GM23338 (cell line): ENCODE results near the gene C10orf90. TPM values are rescaled to one million over a fixed set of nuclear protein-coding genes. Genes with fewer than 3 reads are reported as not detected.
A peak's percentile ranks its signal among the peaks of the same experiment; 100 is the strongest.

ENCODE experiments used
- ATAC-seq: fragments of 200-7000 bp; cut with Tn5 transposase; 3 replicates; pipeline ENCODE4 v1.9.1; 2020
- DNase-seq: peaks from one replicate; pipeline ENCODE4 v3.0.0-alpha.2; 2015; ENCODE audit warnings: low spot score
- H2AFZ ChIP-seq: fragments of 200-600 bp; sonication (generic); 2 replicates; pipeline ENCODE4 v1.8.0; 2016; ENCODE audit warnings: antibody characterized with exemption, mild to moderate bottlenecking, moderate library complexity
- H3F3A ChIP-seq: fragments of 200-600 bp; sonication (generic); replicated peaks from 2 replicates; pipeline ENCODE4 v1.8.0; 2017; ENCODE audit warnings: antibody characterized with exemption, mixed run types, low read depth
- H3K27ac ChIP-seq: fragments of 200-600 bp; sonication (generic); 2 replicates; pipeline ENCODE4 v1.6.1; 2016; ENCODE audit warnings: low read depth
- H3K27me3 ChIP-seq: fragments of 200-600 bp; sonication (generic); 2 replicates; pipeline ENCODE4 v1.8.0; 2016; ENCODE audit warnings: mild to moderate bottlenecking, mixed run types, moderate library complexity; ENCODE audit not compliant: insufficient read depth
- H3K36me3 ChIP-seq: fragments of 200-600 bp; sonication (generic); 2 replicates; pipeline ENCODE4 v1.8.0; 2016; ENCODE audit warnings: mild to moderate bottlenecking; ENCODE audit not compliant: insufficient read depth
- H3K4me1 ChIP-seq: fragments of 200-600 bp; sonication (generic); 2 replicates; pipeline ENCODE4 v1.8.0; 2016; ENCODE audit warnings: mild to moderate bottlenecking, moderate library complexity; ENCODE audit not compliant: insufficient read depth
- H3K4me2 ChIP-seq: fragments of 200-600 bp; sonication (generic); 2 replicates; pipeline ENCODE4 v1.7.1; 2017; ENCODE audit warnings: mixed run types
- H3K4me3 ChIP-seq: fragments of 200-600 bp; sonication (generic); 2 replicates; pipeline ENCODE4 v1.6.1; 2016; ENCODE audit warnings: mixed run types
- H3K79me2 ChIP-seq: fragments of 200-600 bp; sonication (generic); replicated peaks from 2 replicates; pipeline ENCODE4 v1.8.0; 2017; ENCODE audit warnings: mild to moderate bottlenecking; ENCODE audit not compliant: insufficient read depth
- H3K9me2 ChIP-seq: fragments of 200-600 bp; sonication (generic); 2 replicates; pipeline ENCODE4 v1.8.0; 2017; ENCODE audit not compliant: insufficient read depth
- H4K20me1 ChIP-seq: fragments of 200-600 bp; sonication (generic); replicated peaks from 2 replicates; pipeline ENCODE4 v1.8.0; 2017; ENCODE audit warnings: mild to moderate bottlenecking; ENCODE audit not compliant: insufficient read depth
- H3K27ac Mint-ChIP-seq: 2 replicates; pipeline ENCODE4 v1.8.0; 2020; ENCODE audit warnings: inconsistent platforms, mild to moderate bottlenecking, moderate library complexity, mixed read lengths
- H3K27me3 Mint-ChIP-seq: 3 replicates; pipeline ENCODE4 v1.8.0; 2022; ENCODE audit warnings: low read depth, mild to moderate bottlenecking, moderate library complexity, mixed read lengths, inconsistent platforms; ENCODE audit not compliant: insufficient read depth, poor library complexity
- H3K36me3 Mint-ChIP-seq: 3 replicates; pipeline ENCODE4 v1.8.0; 2021; ENCODE audit warnings: low read depth, mild to moderate bottlenecking, inconsistent platforms, moderate library complexity, mixed read lengths
- H3K4me1 Mint-ChIP-seq: 3 replicates; pipeline ENCODE4 v1.8.0; 2020; ENCODE audit warnings: mild to moderate bottlenecking, inconsistent platforms, mixed read lengths
- H3K4me3 Mint-ChIP-seq: 3 replicates; pipeline ENCODE4 v1.8.0; 2021; ENCODE audit warnings: moderate library complexity, mild to moderate bottlenecking, inconsistent platforms, mixed read lengths
- H3K9me3 Mint-ChIP-seq: 3 replicates; pipeline ENCODE4 v1.8.0; 2020; ENCODE audit warnings: moderate library complexity, mild to moderate bottlenecking, inconsistent platforms, mixed read lengths
- CREB1 ChIP-seq: fragments of 250-450 bp; sonication (Bioruptor Pico); IDR thresholded peaks from 2 replicates; pipeline ENCODE4 v1.5.0; 2020; ENCODE audit warnings: low read depth, mild to moderate bottlenecking, moderate library complexity
- EZH2phosphoT487 ChIP-seq: fragments of 200-600 bp; sonication (generic); IDR thresholded peaks from one replicate; pipeline ENCODE4 v1.8.1; 2018; ENCODE audit warnings: antibody characterized with exemption; ENCODE audit not compliant: unreplicated experiment
- JUNB ChIP-seq: IDR thresholded peaks from one replicate; pipeline ENCODE4 v1.6.1; 2016; ENCODE audit warnings: antibody characterized with exemption; ENCODE audit not compliant: unreplicated experiment
- NANOG ChIP-seq: IDR thresholded peaks from 2 replicates; pipeline ENCODE4 v1.6.1; 2016; ENCODE audit warnings: antibody characterized with exemption, borderline replicate concordance
- POLR2AphosphoS5 ChIP-seq: IDR thresholded peaks from 2 replicates; pipeline ENCODE4 v1.6.1; 2016; ENCODE audit warnings: antibody characterized with exemption, low read depth
- REST ChIP-seq: IDR thresholded peaks from one replicate; pipeline ENCODE4 v1.6.1; 2018; ENCODE audit warnings: antibody characterized with exemption; ENCODE audit not compliant: unreplicated experiment
- ZNF114 ChIP-seq: fragments of 250-450 bp; sonication (Bioruptor Pico); IDR thresholded peaks from 2 replicates; pipeline ENCODE4 v1.5.0; 2020; ENCODE audit warnings: mild to moderate bottlenecking, moderate library complexity
- ZNF331 ChIP-seq: fragments of 250-450 bp; sonication (Bioruptor Pico); IDR thresholded peaks from 2 replicates; pipeline ENCODE4 v1.5.0; 2020; ENCODE audit warnings: low read depth, mild to moderate bottlenecking, moderate library complexity
- polyA plus RNA-seq: library from polyadenylated mRNA; unstranded; fragments of >200 nt; fragmentation: Nextera tagmentation; extraction: Ambion mirVana; gene quantifications from 2 replicates; pipeline ENCODE4 v1.2.1, GENCODE V29; 2016
- total RNA-seq: library from RNA; depleted of rRNA; stranded (reverse); fragments of >200 nt; shearing (Covaris generic); gene quantifications from 2 replicates; pipeline ENCODE4 v1.2.3, GENCODE V29; 2014

The C10orf90 gene
- total and polyA plus RNA-seq, 2 experiments from 2014 or later: 0.76 to 0.97 TPM

GRCh38 chr10:126687121-126687606 is 16.7 kb upstream of the C10orf90 start:
- TF ChIP-seq REST: no peak
- H3K4me1 Mint-ChIP-seq: peaks cover 26% of the 10 kb centered on the region
- Histone ChIP-seq H3K4me3 (no peak overlapping the region), H3K27ac (no peak overlapping the region), H3K79me2 (no peaks in the 10 kb centered on the region), H3K27me3 (no peaks in the 10 kb centered on the region), H3K4me2 (no peak overlapping the region), H3K4me1 (peaks cover 11% of the 10 kb centered on the region), H4K20me1 (no peaks in the 10 kb centered on the region), H3K36me3 (no peaks in the 10 kb centered on the region), H2AFZ (peak overlapping the region; percentile 96), H3K9me2 (peaks cover 12% of the 10 kb centered on the region; the same call in 1 of the 2 replicates), H3F3A (no peaks in the 10 kb centered on the region)
- H3K9me3 Mint-ChIP-seq: peaks cover 16% of the 10 kb centered on the region
- ATAC-seq (peak; percentile 88), DNase-seq (peak; percentile 9)
- peaks cover 12% of the 10 kb centered on the region for H3K36me3 Mint-ChIP-seq
- H3K4me3 Mint-ChIP-seq: no peak overlapping the region
- peak overlapping the region; percentile 55 for H3K27ac Mint-ChIP-seq
- peaks cover 6% of the 10 kb centered on the region for H3K27me3 Mint-ChIP-seq

- no peak overlapping the region for H3K4me2 ChIP-seq
- no peak overlapping the region for H3K27ac ChIP-seq
These were observed 16.2 kb upstream of the C10orf90 start for GRCh38 chr10:126686719-126687118.

GRCh38 chr10:126686268-126686667 is 15.8 kb upstream of the C10orf90 start:
- Histone ChIP-seq H3F3A (no peaks in the 10 kb centered on the region), H3K79me2 (no peaks in the 10 kb centered on the region), H3K4me1 (peaks cover 11% of the 10 kb centered on the region), H2AFZ (peak overlapping the region; percentile 96), H3K27me3 (no peaks in the 10 kb centered on the region), H3K27ac (no peak overlapping the region), H3K36me3 (no peaks in the 10 kb centered on the region), H3K4me2 (no peak overlapping the region), H3K9me2 (peaks cover 12% of the 10 kb centered on the region; the same call in 1 of the 2 replicates), H4K20me1 (no peaks in the 10 kb centered on the region), H3K4me3 (no peak overlapping the region)
- Mint-ChIP-seq H3K36me3 (peaks cover 6% of the 10 kb centered on the region), H3K4me3 (no peak overlapping the region), H3K4me1 (peaks cover 26% of the 10 kb centered on the region), H3K27ac (no peak overlapping the region), H3K9me3 (peaks cover 9% of the 10 kb centered on the region), H3K27me3 (peaks cover 6% of the 10 kb centered on the region)
- TF ChIP-seq POLR2AphosphoS5 (no peak), ZNF114 (CRISPR knock-in tag) (no peak), ZNF331 (CRISPR knock-in tag) (no peak), EZH2phosphoT487 (no peak), REST (no peak)
- ATAC-seq (no peak), DNase-seq (no peak)

More at GRCh38 chr10:126686719-126687118, 16.2 kb upstream of the C10orf90 start:
- Histone ChIP-seq H3K4me3 (no peak overlapping the region), H2AFZ (peak overlapping the region; percentile 96), H3K27me3 (no peaks in the 10 kb centered on the region), H3K4me1 (peaks cover 11% of the 10 kb centered on the region), H3K9me2 (peaks cover 12% of the 10 kb centered on the region; the same call in 1 of the 2 replicates), H3K36me3 (no peaks in the 10 kb centered on the region), H3K79me2 (no peaks in the 10 kb centered on the region), H3F3A (no peaks in the 10 kb centered on the region), H4K20me1 (no peaks in the 10 kb centered on the region)
- H3K27me3 Mint-ChIP-seq: peaks cover 6% of the 10 kb centered on the region
- H3K9me3 Mint-ChIP-seq: peaks cover 12% of the 10 kb centered on the region
- TF ChIP-seq JUNB: no peak
- no peak for TF ChIP-seq CREB1 (CRISPR knock-in tag)
- TF ChIP-seq NANOG: no peak
- ATAC-seq (peak; percentile 54), DNase-seq (no peak)
- H3K4me3 Mint-ChIP-seq: no peak overlapping the region
- no peak overlapping the region for H3K27ac Mint-ChIP-seq
- peaks cover 9% of the 10 kb centered on the region for H3K36me3 Mint-ChIP-seq
- peaks cover 26% of the 10 kb centered on the region for H3K4me1 Mint-ChIP-seq
